HCT116 (cell line): ENCODE results near the gene NIFK. TPM values are rescaled to one million over a fixed set of nuclear protein-coding genes. Genes with fewer than 3 reads are reported as not detected.

Source experiments
- ATAC-seq: fragments of 200-7000 bp; cut with Tn5 transposase; 2 replicates; pipeline ENCODE4 v1.9.1; 2020; ENCODE audit warnings: mild to moderate bottlenecking, moderate library complexity
- BruUV-seq: library from RNA; stranded (reverse); fragments of 400-500 nt; replicated peaks from 2 replicates; lab custom pipeline; 2021; lab: Mats Ljungman, UMichigan
- CTCF ChIA-PET: fragments of 300-600 bp; sonication (Branson Sonifier 250); formaldehyde crosslinking; loops from one replicate; lab custom pipeline; 2021; ENCODE audit warnings: antibody characterized with exemption; lab: Charles Lee
- POLR2A ChIA-PET: fragments of 300-600, 350-600 bp; sonication (Branson Sonifier 250); formaldehyde crosslinking; loops from one replicate; lab custom pipeline; 2021; ENCODE audit warnings: antibody characterized with exemption; lab: Charles Lee
- RAD21 ChIA-PET, 2 experiments: fragments of 300-600 bp; sonication (Branson Sonifier 250); formaldehyde crosslinking; loops; one replicate each; lab custom pipeline; 2023; ENCODE audit warnings: low total read pairs in 2 of 2; ENCODE audit not compliant: uncharacterized antibody in 2 of 2, unreplicated experiment in 2 of 2, low non-redundant PET in 1 of 2; lab: Charles Lee
- DNase-seq: peaks from one replicate; pipeline ENCODE4 v3.0.0-alpha.2; 2010; ENCODE audit warnings: low read depth, low spot score
- H2AFZ ChIP-seq: fragments of 200-600 bp; shearing (Covaris generic), sonication (generic); 2 replicates; pipeline ENCODE4 v1.6.1; 2017; ENCODE audit warnings: low read depth, mixed run types, mixed read lengths, antibody characterized with exemption, low read length; ENCODE audit not compliant: poor library complexity, severe bottlenecking
- H3K27ac ChIP-seq: 2 replicates; pipeline ENCODE4 v1.5.1; 2012; ENCODE audit warnings: low read depth, low read length
- H3K27me3 ChIP-seq: fragments of 200-600 bp; sonication (generic); 2 replicates; pipeline ENCODE4 v1.6.1; 2016; ENCODE audit warnings: mixed run types, low read length, mixed read lengths; ENCODE audit not compliant: insufficient read depth
- H3K36me3 ChIP-seq, 2 experiments: fragments of 200-500 bp in 1 of 2; fragments of 200-600 bp in 1 of 2; sonication (Bioruptor generic) in 1 of 2; sonication (generic) in 1 of 2; 2 replicates each; pipeline versions ENCODE4 v1.5.1 to v1.6.1; 2014 to 2016; ENCODE audit warnings: low read length in 2 of 2, inconsistent platforms in 1 of 2, mixed read lengths in 1 of 2, mixed run types in 1 of 2; ENCODE audit not compliant: insufficient read depth in 2 of 2, control insufficient read depth in 1 of 2
- H3K4me1 ChIP-seq, 2 experiments: fragments of 200-600 bp in 1 of 2; sonication (generic) in 1 of 2; 2 replicates each; pipeline versions ENCODE4 v1.5.1 to v1.6.1; 2012 to 2017; ENCODE audit warnings: low read length in 2 of 2, inconsistent platforms in 1 of 2, mild to moderate bottlenecking in 1 of 2, mixed read lengths in 1 of 2, mixed run types in 1 of 2, moderate library complexity in 1 of 2; ENCODE audit not compliant: insufficient read depth in 2 of 2, control insufficient read depth in 1 of 2
- H3K4me2 ChIP-seq: fragments of 200-600 bp; sonication (generic); 2 replicates; pipeline ENCODE4 v1.6.1; 2017; ENCODE audit warnings: mixed run types, low read length, mixed read lengths
- H3K4me3 ChIP-seq, 2 experiments: fragments of 200-600 bp in 1 of 2; sonication (generic) in 1 of 2; replicated peaks in 1 of 2; 2 replicates each; pipeline ENCODE4 v1.5.1; 2011 to 2016; ENCODE audit warnings: low read length in 2 of 2, control low read depth in 1 of 2, low read depth in 1 of 2, mild to moderate bottlenecking in 1 of 2, mixed read lengths in 1 of 2, mixed run types in 1 of 2
- H3K79me2 ChIP-seq: fragments of 200-600 bp; sonication (generic); 2 replicates; pipeline ENCODE4 v1.6.1; 2017; ENCODE audit warnings: mild to moderate bottlenecking, mixed run types, low read length, moderate library complexity, mixed read lengths; ENCODE audit not compliant: insufficient read depth
- H3K9ac ChIP-seq: fragments of 200-600 bp; sonication (generic); 2 replicates; pipeline ENCODE4 v1.6.1; 2016; ENCODE audit warnings: low read length, mixed read lengths
- H3K9me2 ChIP-seq: fragments of 200-600 bp; sonication (generic), shearing (Covaris generic); 2 replicates; pipeline ENCODE4 v1.6.1; 2017; ENCODE audit warnings: mixed run types, mild to moderate bottlenecking, moderate library complexity; ENCODE audit not compliant: insufficient read depth
- H3K9me3 ChIP-seq, 2 experiments: fragments of 200-500 bp in 1 of 2; fragments of 200-600 bp in 1 of 2; sonication (Bioruptor generic) in 1 of 2; sonication (generic) in 1 of 2; 2 replicates each; pipeline ENCODE4 v1.6.1; 2014 to 2017; ENCODE audit warnings: low read length in 2 of 2, mixed read lengths in 2 of 2, inconsistent platforms in 1 of 2, low read depth in 1 of 2, mild to moderate bottlenecking in 1 of 2, mixed run types in 1 of 2, moderate library complexity in 1 of 2; ENCODE audit not compliant: control insufficient read depth in 1 of 2, insufficient read depth in 1 of 2
- H4K20me1 ChIP-seq: fragments of 200-600 bp; sonication (generic), shearing (Covaris generic); 2 replicates; pipeline ENCODE4 v1.6.1; 2017; ENCODE audit warnings: mixed run types, mild to moderate bottlenecking, moderate library complexity; ENCODE audit not compliant: insufficient read depth
- CBX3 ChIP-seq: IDR thresholded peaks from 2 replicates; pipeline ENCODE4 v1.6.1; 2012; ENCODE audit warnings: low read depth
- CEBPB ChIP-seq: IDR thresholded peaks from 2 replicates; pipeline ENCODE4 v1.6.1; 2012; ENCODE audit warnings: low read depth
- JUND ChIP-seq: IDR thresholded peaks from 2 replicates; pipeline ENCODE4 v1.6.1; 2012
- YY1 ChIP-seq: IDR thresholded peaks from 2 replicates; pipeline ENCODE4 v1.6.1; 2011; ENCODE audit warnings: low read length, low read depth, moderate library complexity, mild to moderate bottlenecking; ENCODE audit not compliant: insufficient replicate concordance; ENCODE audit errors: extremely low read depth
- ZNF274 ChIP-seq: fragments of 200-500 bp; sonication (Bioruptor generic); IDR thresholded peaks from 2 replicates; pipeline ENCODE4 v1.6.1; 2014; ENCODE audit warnings: mild to moderate bottlenecking, low read depth, low read length, inconsistent platforms
- intact Hi-C: fragments of 100-400 bp; cut with micrococcal nuclease; formaldehyde crosslinking; loops from 2 replicates; pipeline ENCODE4 v1.10.0; 2022
- total RNA-seq: library from RNA; stranded (reverse); gene quantifications from one replicate; pipeline ENCODE4 v1.2.1, GENCODE V29; 2021; ENCODE audit not compliant: unreplicated experiment
- TF ChIP-seq, protein P1 (sequence below): IDR thresholded peaks from 2 replicates; pipeline ENCODE4 v1.6.1; 2012
- TF ChIP-seq, protein P2 (sequence below): IDR thresholded peaks from 2 replicates; pipeline ENCODE4 v1.6.1; 2011; ENCODE audit warnings: mild to moderate bottlenecking, low read length, moderate library complexity; ENCODE audit not compliant: insufficient replicate concordance; ENCODE audit errors: extremely low read depth
- TF ChIP-seq, protein P3 (sequence below): IDR thresholded peaks from 2 replicates; pipeline ENCODE4 v1.6.1; 2012; ENCODE audit warnings: low read depth

The NIFK gene
- total RNA-seq, 1 experiment from 2014 or later = 93.2 TPM

DNA sequence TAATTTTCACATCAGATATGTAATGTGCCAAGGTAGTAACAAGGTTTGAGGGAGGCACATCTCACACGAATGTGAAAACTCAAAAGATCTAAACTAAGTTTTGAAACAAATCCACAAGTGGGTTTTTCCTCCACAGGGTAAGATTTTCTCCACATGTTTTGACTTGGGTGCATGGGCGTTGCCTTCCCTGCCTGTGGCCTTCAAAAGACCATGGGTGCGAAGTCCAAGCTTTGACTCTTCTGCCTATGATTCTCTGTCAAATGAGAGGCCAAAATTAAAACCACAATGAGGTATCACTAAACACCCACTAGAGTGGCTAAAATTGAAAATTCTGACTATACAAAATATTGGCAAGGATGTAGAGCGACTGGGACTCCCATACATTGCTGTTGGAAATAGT lies 30.7 kb downstream of the NIFK start:
- Histone ChIP-seq H3K36me3 (no peaks in the 10 kb centered on the region), H3K9me2 (no peaks in the 10 kb centered on the region), H3K4me2 (no peak overlapping the region), H3K9ac (no peak overlapping the region), H3K9me3 (no peaks in the 10 kb centered on the region), H2AFZ (no peak overlapping the region), H3K27ac (no peak overlapping the region), H3K79me2 (no peaks in the 10 kb centered on the region), H3K27me3 (no peaks in the 10 kb centered on the region), H3K4me1 (peaks cover 5 to 17% of the 10 kb centered on the region in 2 experiments; a peak in 2 of 4 replicates), H3K4me3 (no peak overlapping the region), H4K20me1 (no peaks in the 10 kb centered on the region)
- CTCF ChIA-PET = no interaction called here
- ATAC-seq (no peak), DNase-seq (no peak)
- intact Hi-C loops = no loop called here
- RAD21 ChIA-PET = no interaction called here
- no peak for TF ChIP-seq YY1
- no peak for TF ChIP-seq ZNF274
- TF ChIP-seq, protein P1, sequence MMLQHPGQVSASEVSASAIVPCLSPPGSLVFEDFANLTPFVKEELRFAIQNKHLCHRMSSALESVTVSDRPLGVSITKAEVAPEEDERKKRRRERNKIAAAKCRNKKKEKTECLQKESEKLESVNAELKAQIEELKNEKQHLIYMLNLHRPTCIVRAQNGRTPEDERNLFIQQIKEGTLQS = no peak
- TF ChIP-seq CBX3 = no peak
- TF ChIP-seq, protein P2, sequence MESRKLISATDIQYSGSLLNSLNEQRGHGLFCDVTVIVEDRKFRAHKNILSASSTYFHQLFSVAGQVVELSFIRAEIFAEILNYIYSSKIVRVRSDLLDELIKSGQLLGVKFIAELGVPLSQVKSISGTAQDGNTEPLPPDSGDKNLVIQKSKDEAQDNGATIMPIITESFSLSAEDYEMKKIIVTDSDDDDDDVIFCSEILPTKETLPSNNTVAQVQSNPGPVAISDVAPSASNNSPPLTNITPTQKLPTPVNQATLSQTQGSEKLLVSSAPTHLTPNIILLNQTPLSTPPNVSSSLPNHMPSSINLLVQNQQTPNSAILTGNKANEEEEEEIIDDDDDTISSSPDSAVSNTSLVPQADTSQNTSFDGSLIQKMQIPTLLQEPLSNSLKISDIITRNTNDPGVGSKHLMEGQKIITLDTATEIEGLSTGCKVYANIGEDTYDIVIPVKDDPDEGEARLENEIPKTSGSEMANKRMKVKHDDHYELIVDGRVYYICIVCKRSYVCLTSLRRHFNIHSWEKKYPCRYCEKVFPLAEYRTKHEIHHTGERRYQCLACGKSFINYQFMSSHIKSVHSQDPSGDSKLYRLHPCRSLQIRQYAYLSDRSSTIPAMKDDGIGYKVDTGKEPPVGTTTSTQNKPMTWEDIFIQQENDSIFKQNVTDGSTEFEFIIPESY = no peak
- no peak for TF ChIP-seq JUND
- TF ChIP-seq, protein P3, sequence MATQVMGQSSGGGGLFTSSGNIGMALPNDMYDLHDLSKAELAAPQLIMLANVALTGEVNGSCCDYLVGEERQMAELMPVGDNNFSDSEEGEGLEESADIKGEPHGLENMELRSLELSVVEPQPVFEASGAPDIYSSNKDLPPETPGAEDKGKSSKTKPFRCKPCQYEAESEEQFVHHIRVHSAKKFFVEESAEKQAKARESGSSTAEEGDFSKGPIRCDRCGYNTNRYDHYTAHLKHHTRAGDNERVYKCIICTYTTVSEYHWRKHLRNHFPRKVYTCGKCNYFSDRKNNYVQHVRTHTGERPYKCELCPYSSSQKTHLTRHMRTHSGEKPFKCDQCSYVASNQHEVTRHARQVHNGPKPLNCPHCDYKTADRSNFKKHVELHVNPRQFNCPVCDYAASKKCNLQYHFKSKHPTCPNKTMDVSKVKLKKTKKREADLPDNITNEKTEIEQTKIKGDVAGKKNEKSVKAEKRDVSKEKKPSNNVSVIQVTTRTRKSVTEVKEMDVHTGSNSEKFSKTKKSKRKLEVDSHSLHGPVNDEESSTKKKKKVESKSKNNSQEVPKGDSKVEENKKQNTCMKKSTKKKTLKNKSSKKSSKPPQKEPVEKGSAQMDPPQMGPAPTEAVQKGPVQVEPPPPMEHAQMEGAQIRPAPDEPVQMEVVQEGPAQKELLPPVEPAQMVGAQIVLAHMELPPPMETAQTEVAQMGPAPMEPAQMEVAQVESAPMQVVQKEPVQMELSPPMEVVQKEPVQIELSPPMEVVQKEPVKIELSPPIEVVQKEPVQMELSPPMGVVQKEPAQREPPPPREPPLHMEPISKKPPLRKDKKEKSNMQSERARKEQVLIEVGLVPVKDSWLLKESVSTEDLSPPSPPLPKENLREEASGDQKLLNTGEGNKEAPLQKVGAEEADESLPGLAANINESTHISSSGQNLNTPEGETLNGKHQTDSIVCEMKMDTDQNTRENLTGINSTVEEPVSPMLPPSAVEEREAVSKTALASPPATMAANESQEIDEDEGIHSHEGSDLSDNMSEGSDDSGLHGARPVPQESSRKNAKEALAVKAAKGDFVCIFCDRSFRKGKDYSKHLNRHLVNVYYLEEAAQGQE = no peak
- TF ChIP-seq CEBPB = no peak
- no TSS peak for BruUV-seq
- POLR2A ChIA-PET = interaction anchor here (0.9 kb wide), 1 partner anchor 175 kb away, joined by 3 read pairs; the partner anchor contains the start of gene RNU4ATAC
